GM18519 (cell line): ENCODE results near the gene SLC27A1.
"Not testable (repeated sequence)": the region's sequence is repeated elsewhere in the genome, so short reads cannot be mapped to it uniquely, and the experiment has no call there.

Experiments
- ATAC-seq: cut with Tn5 transposase; IDR thresholded peaks from one replicate; pipeline ENCODE4 v1.9.1; 2021; ENCODE audit warnings: mild to moderate bottlenecking, moderate library complexity; ENCODE audit not compliant: unreplicated experiment, low FRiP score

The SLC27A1 gene

DNA sequence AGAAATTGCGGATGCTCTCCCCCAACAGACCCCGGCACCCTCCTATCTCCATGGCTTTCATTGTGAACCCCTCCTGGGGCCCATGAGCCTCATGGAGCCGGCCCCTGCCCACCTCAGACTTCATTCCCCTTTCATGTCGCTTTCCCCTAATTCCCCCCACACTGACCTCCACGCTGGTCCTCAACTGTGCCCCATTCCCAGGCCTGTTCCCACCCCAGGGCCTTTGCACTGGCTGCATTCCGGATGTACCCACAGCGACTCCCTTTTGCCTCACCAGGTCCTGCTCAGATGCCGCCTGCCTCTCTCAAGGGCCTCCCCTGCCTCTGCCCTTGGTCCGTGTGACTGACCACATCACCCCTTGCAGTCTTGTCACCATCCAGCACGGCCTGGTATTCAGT is 13.3 kb downstream of the SLC27A1 start:
- no peak for ATAC-seq

DNA sequence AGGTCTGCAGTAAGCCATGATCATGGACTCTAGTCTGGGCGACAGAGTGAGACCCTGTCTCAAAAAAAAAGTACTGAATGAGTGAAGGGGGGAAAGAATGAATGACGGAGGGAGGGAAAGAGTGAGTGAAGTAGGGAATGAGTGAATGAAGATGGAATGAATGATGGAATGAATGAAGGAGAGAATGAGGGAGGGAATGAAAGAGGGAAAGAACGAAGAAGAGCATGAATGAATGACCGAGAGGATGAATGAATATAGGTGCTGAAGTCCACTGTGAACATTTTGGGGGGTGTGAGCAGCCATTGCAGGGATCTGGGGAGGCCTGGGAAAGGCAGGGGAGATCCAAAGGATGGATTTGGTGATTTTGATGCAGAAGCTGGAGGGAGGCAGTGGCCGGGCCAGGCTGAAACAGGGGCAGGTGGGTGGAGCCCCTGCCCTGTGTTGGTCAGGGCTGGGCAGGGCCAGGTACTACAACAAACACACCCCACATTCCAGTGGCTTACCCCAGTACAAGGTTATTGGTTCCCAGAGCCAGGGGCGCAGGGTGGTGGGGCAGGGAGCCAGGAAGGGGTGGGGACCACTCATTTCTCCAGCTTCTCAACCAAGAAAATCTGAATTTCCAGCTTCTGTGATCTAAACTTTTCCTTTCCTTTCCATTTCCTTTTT is 14.3 kb downstream of the SLC27A1 start:
- no peak for ATAC-seq

DNA sequence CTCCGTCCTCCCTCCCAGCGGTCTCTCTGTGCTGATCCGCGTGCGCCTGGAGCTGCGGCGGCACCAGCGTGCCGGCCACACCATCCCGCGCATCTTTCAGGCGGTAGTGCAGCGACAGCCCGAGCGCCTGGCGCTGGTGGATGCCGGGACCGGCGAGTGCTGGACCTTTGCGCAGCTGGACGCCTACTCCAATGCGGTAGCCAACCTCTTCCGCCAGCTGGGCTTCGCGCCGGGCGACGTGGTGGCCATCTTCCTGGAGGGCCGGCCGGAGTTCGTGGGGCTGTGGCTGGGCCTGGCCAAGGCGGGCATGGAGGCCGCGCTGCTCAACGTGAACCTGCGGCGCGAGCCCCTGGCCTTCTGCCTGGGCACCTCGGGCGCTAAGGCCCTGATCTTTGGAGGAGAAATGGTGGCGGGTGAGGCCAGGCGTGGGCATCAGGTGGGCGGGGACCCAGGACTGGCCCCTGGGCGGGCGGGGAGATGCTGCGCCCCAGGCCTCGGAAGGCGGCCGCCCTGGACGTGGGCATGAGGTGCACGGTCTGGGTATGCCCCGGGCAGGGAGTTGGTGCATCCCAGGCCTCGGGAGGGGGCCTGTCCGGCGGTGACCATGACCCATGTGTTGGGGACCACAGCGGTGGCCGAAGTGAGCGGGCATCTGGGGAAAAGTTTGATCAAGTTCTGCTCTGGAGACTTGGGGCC is 16.4 kb downstream of the SLC27A1 start:
- ATAC-seq = no peak

DNA sequence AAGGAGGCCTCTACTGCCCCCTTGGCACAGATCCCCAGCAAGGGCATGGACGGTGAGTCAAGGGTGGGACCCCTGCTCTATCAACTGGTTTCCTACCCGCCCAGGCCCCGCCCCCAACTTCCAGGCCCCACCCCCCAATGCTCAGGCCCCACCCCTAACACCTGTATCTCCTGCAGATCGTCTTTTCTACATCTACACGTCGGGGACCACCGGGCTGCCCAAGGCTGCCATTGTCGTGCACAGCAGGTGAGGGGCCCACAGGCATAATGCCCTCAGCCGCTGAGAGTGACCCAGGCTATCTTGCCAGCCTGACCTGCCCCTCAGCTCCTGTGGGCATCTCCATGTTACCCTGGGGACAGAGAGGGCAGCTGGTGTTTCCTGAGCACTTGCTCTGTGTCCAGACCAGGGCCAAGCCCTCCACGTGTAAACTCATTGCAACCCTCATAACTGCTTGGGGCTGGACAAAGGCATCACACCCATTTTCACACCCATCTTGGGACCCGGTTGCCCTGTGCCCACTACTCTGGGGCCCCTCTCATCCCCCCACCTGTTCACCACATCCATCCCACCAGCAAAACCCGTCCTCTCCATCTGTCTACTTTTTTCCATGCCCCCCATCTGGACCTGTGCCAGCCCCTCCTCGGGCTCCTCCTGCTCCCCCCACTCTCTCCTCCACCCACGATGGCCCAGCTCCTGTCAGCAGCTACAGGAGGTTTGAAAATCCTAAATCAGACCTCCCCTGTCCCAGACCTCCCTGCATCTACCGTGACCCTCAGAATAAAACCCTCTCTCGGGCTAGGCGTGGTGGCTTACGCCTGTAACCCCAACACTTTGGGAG is 17.2 kb downstream of the SLC27A1 start:
- no peak for ATAC-seq

DNA sequence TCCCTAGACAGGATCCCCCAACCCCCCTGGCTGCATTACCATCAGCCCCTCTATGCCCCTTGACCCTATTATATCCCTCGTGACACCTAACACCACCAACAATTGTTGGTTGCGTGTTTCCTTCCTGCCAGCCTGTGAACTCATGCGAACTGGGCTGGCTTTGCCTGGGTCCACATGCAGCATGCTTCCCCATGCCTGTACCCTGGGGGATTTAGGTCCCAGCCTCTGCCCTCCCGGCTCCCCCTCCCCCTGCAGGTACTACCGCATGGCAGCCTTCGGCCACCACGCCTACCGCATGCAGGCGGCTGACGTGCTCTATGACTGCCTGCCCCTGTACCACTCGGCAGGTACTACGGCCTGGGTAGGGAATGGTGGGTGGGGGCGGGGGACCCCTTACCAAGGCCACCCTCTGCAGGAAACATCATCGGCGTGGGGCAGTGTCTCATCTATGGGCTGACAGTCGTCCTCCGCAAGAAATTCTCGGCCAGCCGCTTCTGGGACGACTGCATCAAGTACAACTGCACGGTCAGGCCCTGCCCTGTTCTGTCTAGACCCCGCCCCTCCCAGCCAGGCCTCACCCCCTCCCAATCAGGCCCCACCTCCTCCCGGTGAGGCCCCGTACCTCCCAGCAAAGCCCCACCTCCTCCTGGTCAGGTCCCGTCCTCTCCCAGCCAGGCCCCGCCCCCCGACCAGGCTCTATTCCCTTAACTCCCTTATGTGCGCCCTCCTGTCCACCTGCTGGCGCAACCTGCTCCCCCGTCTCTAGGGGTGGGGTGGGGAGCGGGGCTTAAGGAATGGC is 18.5 kb downstream of the SLC27A1 start:
- no peak for ATAC-seq

DNA sequence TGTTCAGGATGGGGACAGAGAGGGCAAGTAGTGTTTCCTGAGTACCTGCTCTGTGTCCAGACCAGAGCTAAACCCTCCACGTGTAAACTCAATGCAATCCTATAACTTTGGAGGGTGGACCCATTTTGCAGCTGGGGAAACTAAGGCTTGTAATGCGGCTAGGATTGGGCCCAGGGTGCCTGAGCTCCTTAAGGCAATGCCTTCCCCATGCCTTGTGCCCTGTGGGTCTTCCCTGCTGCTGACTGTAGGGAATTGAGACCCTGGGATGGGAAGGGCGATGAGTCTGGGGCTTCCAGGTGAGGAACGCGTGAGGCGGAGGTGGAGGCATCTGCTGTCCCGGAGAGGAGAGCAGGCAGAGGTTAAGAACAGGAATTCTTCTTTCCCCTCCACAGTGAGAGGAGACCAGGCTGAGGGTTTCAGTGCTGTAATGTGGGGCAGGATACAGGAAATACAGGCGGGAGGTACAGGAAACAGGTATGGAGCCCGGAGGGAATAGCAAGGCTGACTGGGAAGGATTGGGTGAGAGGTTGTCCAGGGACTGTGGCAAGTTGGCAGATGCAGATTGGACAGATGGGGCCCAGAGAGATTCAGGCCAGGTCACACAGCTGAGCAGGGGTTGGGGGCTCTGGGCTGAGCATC is 19.2 kb downstream of the SLC27A1 start:
- ATAC-seq = no peak

DNA sequence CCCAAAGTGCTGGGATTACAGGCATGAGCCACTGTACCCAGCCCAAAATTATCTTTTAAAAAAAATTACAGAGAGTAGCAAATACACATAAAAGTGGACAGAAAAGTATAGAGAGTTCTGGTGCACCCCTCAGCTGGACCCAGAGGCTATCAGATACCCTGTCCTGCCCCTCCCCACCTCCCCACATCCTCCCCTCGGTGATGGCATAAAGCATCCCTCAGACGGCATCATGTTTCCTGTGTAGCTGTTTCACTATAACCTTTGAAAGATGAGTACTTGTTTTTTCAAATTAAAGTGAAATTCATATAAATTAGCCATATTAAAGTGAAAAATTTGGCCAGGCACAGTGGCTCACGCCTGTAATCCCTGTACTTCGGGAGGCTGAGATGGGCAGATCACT is 20.1 kb downstream of the SLC27A1 start:
- no peak for ATAC-seq

DNA sequence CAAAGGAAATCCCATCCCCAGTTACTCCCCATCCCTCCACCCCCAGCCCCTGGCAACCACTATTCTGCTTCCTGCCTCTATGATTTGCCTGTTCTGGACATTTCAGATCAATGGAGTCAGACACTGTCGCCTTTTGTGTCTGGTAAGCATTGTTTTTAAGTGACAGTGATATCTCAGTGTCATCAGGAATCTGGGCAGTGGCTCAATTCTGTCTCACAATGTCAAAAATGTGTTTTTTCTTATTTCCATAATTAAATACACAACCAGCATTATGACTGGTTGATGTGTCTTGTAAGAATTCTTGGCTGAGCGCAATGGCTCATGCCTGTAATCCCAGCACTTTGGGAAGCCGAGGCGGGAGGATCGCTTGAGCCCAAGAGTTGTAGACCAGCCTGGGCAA is 21.0 kb downstream of the SLC27A1 start:
- ATAC-seq = no peak

DNA sequence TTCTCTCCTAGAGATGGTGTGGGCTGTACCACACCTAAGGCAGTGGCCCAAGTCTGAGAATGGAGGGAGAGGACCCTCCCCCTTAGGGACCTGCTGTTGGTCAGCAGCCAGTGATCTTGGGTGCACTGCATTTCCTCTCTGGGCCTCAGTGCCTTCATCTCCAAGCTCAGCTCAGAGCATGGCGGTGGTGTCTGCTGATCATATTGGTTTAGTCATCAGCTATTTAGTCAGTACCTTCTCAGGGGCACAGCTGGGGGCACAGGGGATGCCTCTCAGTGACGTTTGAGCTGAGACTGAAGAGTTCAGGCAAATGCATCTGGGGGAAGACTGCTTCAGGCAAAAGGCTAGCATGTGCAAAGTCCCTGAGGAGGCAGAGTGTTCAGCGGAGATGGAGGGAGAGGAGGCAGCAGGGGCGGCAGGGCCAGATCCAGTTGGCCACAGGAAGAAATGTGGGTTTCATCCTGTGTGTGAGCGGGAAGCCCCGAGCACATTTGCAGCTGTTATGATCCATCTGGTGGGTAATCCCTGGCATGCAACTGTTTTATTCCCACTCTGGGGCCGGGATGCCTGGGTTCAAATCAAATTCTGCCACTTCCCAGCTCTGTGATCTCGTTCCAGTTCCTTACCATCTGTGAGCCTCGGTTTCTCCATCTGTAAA is 25.4 kb downstream of the SLC27A1 start:
- ATAC-seq = no peak

DNA sequence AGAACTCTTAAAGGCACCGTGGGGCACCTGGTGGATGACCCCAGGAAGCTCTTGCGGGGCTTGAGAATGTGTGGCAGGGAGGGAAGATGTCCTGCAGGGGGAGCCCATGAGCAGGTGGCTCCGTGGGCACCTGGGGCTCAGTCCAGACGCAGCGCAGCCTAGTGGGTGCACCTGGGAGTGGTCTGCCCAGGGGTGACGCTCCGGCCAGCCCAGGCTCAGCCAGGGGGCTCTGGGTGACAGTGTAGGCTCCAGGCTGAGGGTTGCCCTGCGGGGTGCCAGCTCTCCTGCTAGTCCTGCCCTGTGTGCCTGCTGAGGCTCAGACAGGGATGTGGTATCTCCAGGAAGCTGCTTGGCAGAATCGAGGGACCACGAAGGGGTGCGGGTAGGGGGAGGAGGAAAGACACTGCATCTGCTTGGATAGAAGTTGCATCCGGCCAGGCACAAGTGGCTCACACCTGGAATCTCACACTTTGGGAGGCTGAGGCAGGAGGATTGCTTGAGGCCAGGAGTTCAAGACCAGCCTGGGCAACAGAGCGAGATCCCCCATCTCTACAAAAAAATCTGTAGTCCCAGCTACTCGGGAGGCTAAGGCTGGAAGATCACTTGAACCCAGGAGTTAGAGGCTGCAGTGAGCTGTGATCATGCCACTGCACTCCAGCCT is 26.1 kb downstream of the SLC27A1 start:
- no peak for ATAC-seq

DNA sequence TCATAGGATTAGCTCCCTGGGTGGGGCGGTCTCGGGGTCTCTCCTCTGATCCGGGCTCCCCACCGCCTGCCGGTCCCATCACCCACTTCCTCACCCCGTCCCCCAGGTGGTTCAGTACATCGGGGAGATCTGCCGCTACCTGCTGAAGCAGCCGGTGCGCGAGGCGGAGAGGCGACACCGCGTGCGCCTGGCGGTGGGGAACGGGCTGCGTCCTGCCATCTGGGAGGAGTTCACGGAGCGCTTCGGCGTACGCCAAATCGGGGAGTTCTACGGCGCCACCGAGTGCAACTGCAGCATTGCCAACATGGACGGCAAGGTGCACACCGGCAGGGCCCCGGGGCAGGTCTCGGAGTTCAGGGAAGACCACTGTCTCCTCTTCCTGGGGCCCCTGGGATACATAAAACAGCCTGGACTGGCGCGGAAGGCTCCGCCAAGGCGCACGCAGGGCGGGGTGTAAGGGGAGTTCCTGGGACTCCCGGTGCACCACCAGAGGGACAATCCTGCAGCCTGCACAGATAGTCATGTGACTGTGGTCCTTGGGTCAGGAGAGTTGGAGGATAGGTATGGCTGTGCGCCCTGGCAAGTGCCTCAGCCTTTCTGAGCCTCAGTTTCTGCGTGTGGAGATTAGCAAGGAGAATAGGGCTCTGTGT is 26.9 kb downstream of the SLC27A1 start:
- ATAC-seq = no peak

DNA sequence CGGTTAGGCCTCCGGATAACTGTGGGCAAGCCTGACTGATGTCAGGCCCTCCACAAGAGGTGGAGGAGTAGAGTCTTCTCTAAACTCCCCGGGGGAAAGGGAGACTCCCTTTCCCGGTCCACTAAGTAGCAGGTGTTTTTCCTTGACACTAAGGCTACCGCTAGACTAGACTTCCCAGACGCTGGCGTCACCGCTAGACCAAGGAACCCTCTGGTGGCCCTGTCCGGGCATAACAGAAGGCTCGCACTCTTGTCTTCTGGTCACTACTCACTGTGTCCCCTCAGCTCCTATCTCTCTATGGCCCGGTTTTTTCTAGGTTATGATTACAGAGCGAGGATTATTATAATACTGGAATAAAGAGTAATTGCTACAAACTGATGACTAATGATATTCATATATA is 28.7 kb downstream of the SLC27A1 start:
- not testable (repeated sequence) for ATAC-seq

DNA sequence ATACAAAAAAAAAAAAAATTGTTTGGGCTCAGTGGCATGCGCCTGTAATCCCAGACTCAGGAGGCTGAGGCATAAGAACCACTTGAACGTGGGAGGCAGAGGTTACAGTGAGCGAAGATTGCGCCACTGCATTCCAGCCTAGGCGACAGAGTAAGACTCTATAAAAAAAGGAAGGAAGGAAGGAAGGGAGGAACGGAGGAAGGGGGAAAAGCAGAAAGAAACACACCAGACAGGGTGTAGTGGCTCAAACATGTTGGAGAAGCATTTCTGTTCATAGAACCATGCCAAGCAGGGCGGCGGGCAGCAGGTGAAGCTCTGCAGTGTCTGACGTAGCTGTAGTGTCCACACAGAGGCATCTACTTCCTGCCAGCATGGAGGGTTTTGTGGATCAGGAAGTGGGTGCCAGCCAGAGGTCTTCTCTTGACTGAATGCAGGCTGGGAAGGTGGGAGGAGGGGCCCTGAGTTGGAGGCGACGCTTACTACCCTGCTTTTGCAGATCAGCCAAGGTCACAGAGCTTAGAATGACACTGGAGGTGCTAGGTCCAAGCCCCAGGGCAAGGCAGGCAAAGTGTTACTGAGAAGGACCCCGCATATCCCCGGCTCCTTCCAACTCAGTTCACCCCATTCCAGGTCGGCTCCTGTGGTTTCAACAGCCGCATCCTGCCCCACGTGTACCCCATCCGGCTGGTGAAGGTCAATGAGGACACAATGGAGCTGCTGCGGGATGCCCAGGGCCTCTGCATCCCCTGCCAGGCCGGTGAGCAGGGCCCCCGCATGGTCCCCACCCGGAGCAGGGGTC is 29.5 kb downstream of the SLC27A1 start:
- ATAC-seq = no peak

DNA sequence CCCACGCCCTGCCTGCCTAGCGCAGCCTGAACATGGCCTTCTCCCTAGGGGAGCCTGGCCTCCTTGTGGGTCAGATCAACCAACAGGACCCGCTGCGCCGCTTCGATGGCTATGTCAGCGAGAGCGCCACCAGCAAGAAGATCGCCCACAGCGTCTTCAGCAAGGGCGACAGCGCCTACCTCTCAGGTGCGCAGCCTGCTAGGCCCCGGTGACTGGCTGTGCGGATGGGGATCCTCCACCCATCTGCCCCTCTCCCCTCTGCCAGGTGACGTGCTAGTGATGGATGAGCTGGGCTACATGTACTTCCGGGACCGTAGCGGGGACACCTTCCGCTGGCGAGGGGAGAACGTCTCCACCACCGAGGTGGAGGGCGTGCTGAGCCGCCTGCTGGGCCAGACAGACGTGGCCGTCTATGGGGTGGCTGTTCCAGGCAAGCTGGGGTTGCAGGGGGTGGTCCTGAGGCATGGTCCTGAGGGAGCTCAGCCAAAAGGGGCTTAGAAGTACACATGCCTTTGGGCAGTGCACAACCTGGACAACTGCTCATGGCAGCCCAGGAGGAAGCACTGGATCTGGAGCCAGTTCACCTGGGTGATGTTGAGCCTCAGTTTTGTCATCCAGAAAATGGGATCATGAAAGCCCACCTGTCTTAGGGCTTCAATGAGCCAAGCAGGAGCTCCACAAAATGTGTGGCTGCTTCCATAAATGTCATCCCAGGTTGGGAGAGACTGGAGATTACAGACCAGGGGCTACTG is 30.3 kb downstream of the SLC27A1 start:
- no peak for ATAC-seq

DNA sequence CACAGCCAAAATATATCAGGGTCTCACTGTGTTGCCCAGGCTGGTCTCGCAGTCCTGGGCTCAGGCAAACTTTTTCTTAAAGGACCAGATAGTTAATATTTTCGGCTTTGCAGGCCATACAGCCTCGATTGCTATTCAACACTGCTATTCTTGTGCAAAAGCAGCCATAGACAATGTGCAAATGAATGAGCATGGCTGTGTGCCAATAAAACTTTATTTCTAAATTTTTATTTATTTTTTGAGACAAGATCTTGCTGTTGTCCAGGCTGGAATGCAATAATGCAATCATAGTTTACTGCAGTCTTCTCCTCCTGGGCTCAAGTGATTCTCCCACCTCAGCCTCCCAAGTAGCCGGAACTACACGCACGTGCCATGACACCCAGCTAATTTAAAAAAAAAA is 32.9 kb downstream of the SLC27A1 start:
- ATAC-seq = no peak

DNA sequence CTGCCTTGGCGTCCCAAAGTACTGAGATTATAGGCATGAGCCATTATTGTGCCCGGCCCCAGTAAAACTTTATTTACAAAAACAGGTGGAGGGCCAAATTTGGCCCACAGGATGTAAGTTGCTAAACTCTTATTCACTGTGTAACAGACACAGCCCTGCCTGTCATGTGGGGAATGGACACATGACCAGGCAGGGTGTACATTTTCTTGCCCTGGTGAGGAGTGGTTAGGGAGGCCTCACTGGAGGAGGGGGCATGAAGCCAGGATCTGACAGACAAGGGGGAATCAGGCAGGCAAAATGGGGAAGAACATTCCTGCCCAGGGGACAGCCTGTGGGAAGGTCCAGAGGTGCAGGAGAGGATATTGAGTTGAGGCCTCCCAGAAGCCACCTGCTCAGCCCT is 33.7 kb downstream of the SLC27A1 start:
- ATAC-seq = no peak

DNA sequence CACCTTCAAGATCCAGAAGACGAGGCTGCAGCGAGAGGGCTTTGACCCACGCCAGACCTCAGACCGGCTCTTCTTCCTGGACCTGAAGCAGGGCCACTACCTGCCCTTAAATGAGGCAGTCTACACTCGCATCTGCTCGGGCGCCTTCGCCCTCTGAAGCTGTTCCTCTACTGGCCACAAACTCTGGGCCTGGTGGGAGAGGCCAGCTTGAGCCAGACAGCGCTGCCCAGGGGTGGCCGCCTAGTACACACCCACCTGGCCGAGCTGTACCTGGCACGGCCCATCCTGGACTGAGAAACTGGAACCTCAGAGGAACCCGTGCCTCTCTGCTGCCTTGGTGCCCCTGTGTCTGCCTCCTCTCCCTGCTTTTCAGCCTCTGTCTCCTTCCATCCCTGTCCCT is 34.1 kb downstream of the SLC27A1 start:
- no peak for ATAC-seq
